ENCODE data around the gene SLC15A3. TPM values are rescaled to one million over a fixed set of nuclear protein-coding genes. Genes with fewer than 3 reads are reported as not detected.

SLC15A3 gene
- total RNA-seq, 1 donor from 2014 or later = 6.2 TPM

DNA sequence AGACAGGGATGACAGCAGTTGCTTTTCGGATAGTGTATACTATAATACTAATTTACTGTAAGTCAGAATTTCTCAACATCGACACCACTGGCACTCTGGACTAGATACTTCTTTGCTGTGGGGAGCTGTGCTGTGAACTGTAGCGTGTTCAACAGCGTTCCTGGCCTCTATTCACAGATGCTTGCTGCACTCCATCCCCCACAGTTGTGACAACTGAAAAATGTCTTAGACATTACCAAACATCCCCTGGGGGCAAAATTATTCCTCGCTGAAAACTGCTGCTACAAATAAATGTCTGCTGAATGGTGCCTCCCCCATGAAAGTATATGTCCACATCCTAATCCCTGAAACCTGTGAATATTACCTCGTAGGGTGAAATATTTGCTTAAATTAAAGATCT is 7.5 kb upstream of the SLC15A3 start:
- H3K36me3 Mint-ChIP-seq (ENCODE audit: insufficient read depth) = no peaks in the 10 kb centered on the region
- TF ChIP-seq, protein P1, sequence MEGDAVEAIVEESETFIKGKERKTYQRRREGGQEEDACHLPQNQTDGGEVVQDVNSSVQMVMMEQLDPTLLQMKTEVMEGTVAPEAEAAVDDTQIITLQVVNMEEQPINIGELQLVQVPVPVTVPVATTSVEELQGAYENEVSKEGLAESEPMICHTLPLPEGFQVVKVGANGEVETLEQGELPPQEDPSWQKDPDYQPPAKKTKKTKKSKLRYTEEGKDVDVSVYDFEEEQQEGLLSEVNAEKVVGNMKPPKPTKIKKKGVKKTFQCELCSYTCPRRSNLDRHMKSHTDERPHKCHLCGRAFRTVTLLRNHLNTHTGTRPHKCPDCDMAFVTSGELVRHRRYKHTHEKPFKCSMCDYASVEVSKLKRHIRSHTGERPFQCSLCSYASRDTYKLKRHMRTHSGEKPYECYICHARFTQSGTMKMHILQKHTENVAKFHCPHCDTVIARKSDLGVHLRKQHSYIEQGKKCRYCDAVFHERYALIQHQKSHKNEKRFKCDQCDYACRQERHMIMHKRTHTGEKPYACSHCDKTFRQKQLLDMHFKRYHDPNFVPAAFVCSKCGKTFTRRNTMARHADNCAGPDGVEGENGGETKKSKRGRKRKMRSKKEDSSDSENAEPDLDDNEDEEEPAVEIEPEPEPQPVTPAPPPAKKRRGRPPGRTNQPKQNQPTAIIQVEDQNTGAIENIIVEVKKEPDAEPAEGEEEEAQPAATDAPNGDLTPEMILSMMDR (IDR thresholded peaks at IDR 0.05; ENCODE audit: unreplicated experiment) = no peak
- no peak for DNase-seq (ENCODE audit: low spot score, unreplicated experiment)
- no peaks in the 10 kb centered on the region for H3K9me3 Mint-ChIP-seq (ENCODE audit: low read depth)
- H3K4me3 Mint-ChIP-seq (ENCODE audit: low read depth) = no peak overlapping the region
- no peaks in the 10 kb centered on the region for H3K4me1 Mint-ChIP-seq (ENCODE audit: low read depth)
- peaks cover 39% of the 10 kb centered on the region for H3K27me3 Mint-ChIP-seq
- no peak overlapping the region for H3K27ac Mint-ChIP-seq

DNA sequence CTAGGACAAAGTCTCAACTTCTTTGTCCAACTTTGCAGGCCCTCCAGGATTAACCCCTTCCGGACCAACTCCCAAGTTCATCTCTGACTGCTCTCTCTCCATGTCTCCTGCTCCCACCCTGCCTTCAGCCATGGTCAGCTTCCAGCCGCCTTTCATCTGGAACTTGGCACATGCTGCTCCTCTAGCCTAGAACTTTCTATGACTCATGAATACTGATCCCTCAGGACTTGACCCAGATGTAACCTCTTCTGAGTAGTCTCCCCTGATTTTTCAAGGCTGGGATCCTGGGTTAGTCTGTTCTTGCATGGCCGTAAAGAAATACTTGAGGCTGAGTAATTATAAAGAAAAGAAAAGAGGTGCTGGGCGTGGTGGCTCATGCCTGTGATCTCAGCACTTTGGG is 5.2 kb upstream of the SLC15A3 start:
- TF ChIP-seq, protein P1 (IDR thresholded peaks at IDR 0.05; ENCODE audit: unreplicated experiment) = no peak
- Mint-ChIP-seq H3K4me3 (ENCODE audit: low read depth) (no peak overlapping the region), H3K9me3 (ENCODE audit: low read depth) (no peaks in the 10 kb centered on the region), H3K4me1 (ENCODE audit: low read depth) (peaks cover 1% of the 10 kb centered on the region), H3K27ac (no peak overlapping the region), H3K36me3 (ENCODE audit: insufficient read depth) (no peaks in the 10 kb centered on the region), H3K27me3 (peaks cover 59% of the 10 kb centered on the region)
- no peak for DNase-seq (ENCODE audit: low spot score, unreplicated experiment)

DNA sequence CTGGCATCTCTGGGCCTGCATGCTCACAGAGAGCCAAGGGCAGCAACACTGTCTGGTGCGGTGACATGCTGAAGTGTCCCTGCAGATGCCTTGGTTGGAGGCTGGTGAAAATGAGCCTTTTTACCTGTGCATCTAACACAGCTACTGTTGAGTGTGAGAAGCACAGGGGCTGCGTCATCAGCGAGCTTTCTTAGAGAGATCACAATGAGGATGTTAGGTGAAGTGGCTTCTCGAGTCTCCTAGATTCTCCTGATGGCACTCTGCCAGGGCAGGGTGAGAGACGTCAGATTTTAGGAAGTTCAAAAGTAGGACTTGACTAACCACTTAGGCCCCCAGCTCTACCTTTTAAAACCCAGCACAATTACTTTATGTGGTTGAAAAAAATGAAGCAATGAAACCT is 3.6 kb upstream of the SLC15A3 start:
- no peak overlapping the region for H3K27ac Mint-ChIP-seq
- DNase-seq (ENCODE audit: low spot score, unreplicated experiment) = no peak
- H3K36me3 Mint-ChIP-seq (ENCODE audit: insufficient read depth) = no peaks in the 10 kb centered on the region
- peaks cover 60% of the 10 kb centered on the region for H3K27me3 Mint-ChIP-seq
- TF ChIP-seq, protein P1 (IDR thresholded peaks at IDR 0.05; ENCODE audit: unreplicated experiment) = no peak
- no peak overlapping the region for H3K4me3 Mint-ChIP-seq (ENCODE audit: low read depth)
- H3K4me1 Mint-ChIP-seq (ENCODE audit: low read depth) = peaks cover 3% of the 10 kb centered on the region
- H3K9me3 Mint-ChIP-seq (ENCODE audit: low read depth) = no peaks in the 10 kb centered on the region

DNA sequence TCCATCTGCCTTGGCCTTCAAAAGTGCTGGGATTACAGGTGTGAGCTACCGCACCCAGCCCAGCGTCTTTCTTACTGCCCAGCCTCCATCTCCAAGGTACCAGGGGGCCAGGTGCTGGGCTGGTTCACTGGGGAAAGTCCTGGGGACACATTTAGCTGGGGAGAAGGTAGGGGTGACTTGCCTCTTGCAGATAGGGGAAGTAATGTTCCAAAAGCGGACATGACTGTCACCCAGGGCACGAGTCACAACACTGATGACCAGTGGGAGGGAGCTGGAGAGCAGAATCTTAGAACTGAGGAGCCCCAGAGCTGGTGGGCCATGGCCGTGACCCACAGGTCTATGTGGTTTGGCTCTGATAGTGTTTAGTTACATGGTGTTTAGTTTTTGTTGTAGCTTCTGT is 2.4 kb upstream of the SLC15A3 start:
- TF ChIP-seq, protein P1 (IDR thresholded peaks at IDR 0.05; ENCODE audit: unreplicated experiment) = no peak
- Mint-ChIP-seq H3K27me3 (peaks cover 61% of the 10 kb centered on the region), H3K36me3 (ENCODE audit: insufficient read depth) (no peaks in the 10 kb centered on the region), H3K4me1 (ENCODE audit: low read depth) (peaks cover 3% of the 10 kb centered on the region), H3K4me3 (ENCODE audit: low read depth) (no peak overlapping the region), H3K9me3 (ENCODE audit: low read depth) (no peaks in the 10 kb centered on the region), H3K27ac (no peak overlapping the region)
- no peak for DNase-seq (ENCODE audit: low spot score, unreplicated experiment)

DNA sequence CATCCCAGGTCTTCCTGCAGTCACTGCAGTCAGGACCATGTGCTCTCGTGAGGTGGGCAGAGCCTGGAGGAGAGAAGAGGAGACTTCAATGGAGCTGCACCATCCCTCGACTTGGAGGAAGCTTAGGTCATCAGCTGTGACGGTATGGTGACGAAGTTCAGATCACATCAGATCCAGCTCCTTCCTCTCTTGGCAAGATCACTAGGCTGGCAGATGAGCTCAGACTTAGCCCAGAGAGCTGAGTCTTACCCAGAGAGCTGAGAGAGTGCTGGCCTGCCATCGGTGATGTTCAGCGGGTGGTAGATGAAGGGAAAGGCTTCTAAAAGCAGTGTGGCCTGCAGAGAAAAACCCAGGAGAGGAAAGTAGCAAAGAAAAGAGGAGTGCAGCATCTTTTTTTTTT is 1.8 kb upstream of the SLC15A3 start:
- no peak overlapping the region for H3K4me3 Mint-ChIP-seq (ENCODE audit: low read depth)
- TF ChIP-seq, protein P1 (IDR thresholded peaks at IDR 0.05; ENCODE audit: unreplicated experiment) = no peak
- no peak overlapping the region for H3K27ac Mint-ChIP-seq
- H3K9me3 Mint-ChIP-seq (ENCODE audit: low read depth) = no peaks in the 10 kb centered on the region
- no peak for DNase-seq (ENCODE audit: low spot score, unreplicated experiment)
- peaks cover 67% of the 10 kb centered on the region for H3K27me3 Mint-ChIP-seq
- peaks cover 3% of the 10 kb centered on the region for H3K4me1 Mint-ChIP-seq (ENCODE audit: low read depth)
- no peaks in the 10 kb centered on the region for H3K36me3 Mint-ChIP-seq (ENCODE audit: insufficient read depth)
